Type B pancreatic cell (in vitro differentiated cells): ENCODE results near the gene ACTR1A. TPM values are rescaled to one million over a fixed set of nuclear protein-coding genes. Genes with fewer than 3 reads are reported as not detected.

Experiments used
- DNase-seq: peaks from one replicate; pipeline ENCODE4 v3.0.0; 2021; ENCODE audit warnings: mixed read lengths; ENCODE audit not compliant: unreplicated experiment; ENCODE audit errors: extremely low spot score
- H3K27ac Mint-ChIP-seq: 2 replicates; pipeline ENCODE4 v1.8.0; 2021; ENCODE audit warnings: mild to moderate bottlenecking, mixed read lengths
- H3K27me3 Mint-ChIP-seq: 2 replicates; pipeline ENCODE4 v1.8.0; 2021; ENCODE audit warnings: mixed read lengths
- H3K36me3 Mint-ChIP-seq: 2 replicates; pipeline ENCODE4 v1.8.0; 2021; ENCODE audit warnings: mixed read lengths
- H3K4me1 Mint-ChIP-seq: one replicate; pipeline ENCODE4 v1.8.0; 2021; ENCODE audit warnings: mixed read lengths; ENCODE audit not compliant: unreplicated experiment
- H3K4me3 Mint-ChIP-seq: 2 replicates; pipeline ENCODE4 v1.8.0; 2021; ENCODE audit warnings: mild to moderate bottlenecking, mixed read lengths
- H3K9me3 Mint-ChIP-seq: 2 replicates; pipeline ENCODE4 v1.8.0; 2021; ENCODE audit warnings: mixed read lengths
- CTCF ChIP-seq: fragments of 200-600 bp; sonication (generic); conservative IDR thresholded peaks from 2 replicates; pipeline ENCODE4 v1.5.0; 2021; ENCODE audit warnings: antibody characterized with exemption, mild to moderate bottlenecking
- total RNA-seq: library from RNA; stranded (reverse); gene quantifications from 2 replicates; pipeline ENCODE4 v1.2.1, GENCODE V29; 2021; ENCODE audit warnings: low replicate concordance

The ACTR1A gene
- total RNA-seq, 1 donor from 2014 or later, result 95.4 TPM

- no peak for DNase-seq
- Mint-ChIP-seq H3K36me3 (peaks cover 9% of the 10 kb centered on the region), H3K4me1 (peaks cover 14% of the 10 kb centered on the region), H3K27ac (no peak overlapping the region), H3K4me3 (no peak overlapping the region), H3K27me3 (no peaks in the 10 kb centered on the region), H3K9me3 (no peaks in the 10 kb centered on the region)
- TF ChIP-seq CTCF, result no peak
Measured at GRCh38 chr10:102524746-102525145, 22.2 kb upstream of the ACTR1A start.

GRCh38 chr10:102523250-102524029, 20.9 kb upstream of the ACTR1A start:
- H3K4me3 Mint-ChIP-seq, result peak overlapping the region; percentile 2

GRCh38 chr10:102522874-102523249, 20.4 kb upstream of the ACTR1A start:
- Mint-ChIP-seq H3K4me1 (peaks cover 14% of the 10 kb centered on the region), H3K9me3 (no peaks in the 10 kb centered on the region), H3K27ac (no peak overlapping the region), H3K36me3 (peaks cover 9% of the 10 kb centered on the region), H3K27me3 (no peaks in the 10 kb centered on the region), H3K4me3 (no peak overlapping the region)
- no peak for DNase-seq
- TF ChIP-seq CTCF, result no peak

More at GRCh38 chr10:102523250-102524029, 20.9 kb upstream of the ACTR1A start:
- H3K4me1 Mint-ChIP-seq, result peaks cover 14% of the 10 kb centered on the region
- TF ChIP-seq CTCF, result no peak
- no peaks in the 10 kb centered on the region for H3K9me3 Mint-ChIP-seq
- no peak overlapping the region for H3K27ac Mint-ChIP-seq
- H3K27me3 Mint-ChIP-seq, result no peaks in the 10 kb centered on the region
- no peak for DNase-seq
- H3K36me3 Mint-ChIP-seq, result peaks cover 9% of the 10 kb centered on the region

GRCh38 chr10:102519246-102519825, 16.8 kb upstream of the ACTR1A start:
- TF ChIP-seq CTCF, result no peak
- Mint-ChIP-seq H3K36me3 (peaks cover 15% of the 10 kb centered on the region), H3K4me1 (peaks cover 19% of the 10 kb centered on the region), H3K4me3 (no peak overlapping the region), H3K27me3 (no peaks in the 10 kb centered on the region), H3K27ac (no peak overlapping the region), H3K9me3 (no peaks in the 10 kb centered on the region)
- no peak for DNase-seq

- Mint-ChIP-seq H3K36me3 (peaks cover 14% of the 10 kb centered on the region), H3K4me3 (no peak overlapping the region), H3K27ac (peak overlapping the region; percentile 62), H3K27me3 (no peaks in the 10 kb centered on the region), H3K9me3 (no peaks in the 10 kb centered on the region), H3K4me1 (peaks cover 14% of the 10 kb centered on the region)
- no peak for TF ChIP-seq CTCF
- DNase-seq, result no peak
Measured at GRCh38 chr10:102517553-102517952, 15.0 kb upstream of the ACTR1A start.
